Cardiac septum (tissue), 1 donor: Measurements from ENCODE around the gene TRIM27. TPM values are rescaled to one million over a fixed set of nuclear protein-coding genes. Genes with fewer than 3 reads are reported as not detected.

Experiments used
- total RNA-seq: library from RNA; stranded (reverse); fragmentation: NEBNext Ultra II Directional; extraction: Animal tissue kit (Norgen Biotek cat#: 25700); gene quantifications from one replicate; pipeline ENCODE4 v1.2.1, GENCODE V29; 2021
- donor health status: DM: no; HTN: no; CAD: no.

TRIM27 gene
- total RNA-seq, 1 donor from 2014 or later, result 21.0 TPM

Other genes with a start within 250 kb of the TRIM27 start
- 0.22 TPM for gene ZNF311, start 81.3 kb upstream of the TRIM27 start, total RNA-seq
- not detected for gene OR2W1, start 121.2 kb upstream of the TRIM27 start, total RNA-seq
- not detected for gene OR2B3, start 163.3 kb upstream of the TRIM27 start, total RNA-seq
- not detected for gene OR2J1, start 175.5 kb upstream of the TRIM27 start, total RNA-seq
- gene OR2J3, start 184.1 kb upstream of the TRIM27 start, total RNA-seq, result not detected
- gene OR2J2, start 246.9 kb upstream of the TRIM27 start, total RNA-seq, result not detected